ENCODE results near the gene TSEN2.

Gene TSEN2

DNA sequence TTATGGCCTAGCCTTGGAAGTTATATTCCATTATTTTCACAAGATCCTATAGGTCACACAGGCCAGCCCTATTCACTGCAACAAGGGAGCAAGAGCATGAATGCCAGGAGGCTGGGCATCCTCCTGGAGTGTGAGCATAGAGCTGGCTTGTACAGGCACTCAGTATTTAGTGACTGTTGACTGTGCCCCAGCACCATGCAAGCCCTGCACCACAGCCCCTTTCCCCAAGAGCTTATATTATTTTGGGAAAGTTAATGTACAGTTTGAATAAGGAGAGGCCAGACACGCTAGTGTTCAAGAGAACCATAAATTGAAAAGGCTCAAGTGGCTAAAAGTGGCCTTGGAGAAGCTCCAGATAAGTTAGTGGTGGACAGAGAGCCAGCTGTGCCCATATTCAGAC, 32.3 kb upstream of the TSEN2 start:
- TF ChIP-seq CEBPB (IDR thresholded peaks at IDR 0.05) (no peak), FOXM1 (IDR thresholded peaks at IDR 0.05; ENCODE audit: borderline replicate concordance, low read depth) (no peak), ZBTB7A (IDR thresholded peaks at IDR 0.05; ENCODE audit: low read depth) (no peak), NFIC (IDR thresholded peaks at IDR 0.05) (no peak), EP300 (IDR thresholded peaks at IDR 0.05; ENCODE audit: borderline replicate concordance) (no peak), RAD21 (IDR thresholded peaks at IDR 0.05; ENCODE audit: low read depth) (no peak), TAF1 (IDR thresholded peaks at IDR 0.05; ENCODE audit: low read depth) (no peak)

DNA sequence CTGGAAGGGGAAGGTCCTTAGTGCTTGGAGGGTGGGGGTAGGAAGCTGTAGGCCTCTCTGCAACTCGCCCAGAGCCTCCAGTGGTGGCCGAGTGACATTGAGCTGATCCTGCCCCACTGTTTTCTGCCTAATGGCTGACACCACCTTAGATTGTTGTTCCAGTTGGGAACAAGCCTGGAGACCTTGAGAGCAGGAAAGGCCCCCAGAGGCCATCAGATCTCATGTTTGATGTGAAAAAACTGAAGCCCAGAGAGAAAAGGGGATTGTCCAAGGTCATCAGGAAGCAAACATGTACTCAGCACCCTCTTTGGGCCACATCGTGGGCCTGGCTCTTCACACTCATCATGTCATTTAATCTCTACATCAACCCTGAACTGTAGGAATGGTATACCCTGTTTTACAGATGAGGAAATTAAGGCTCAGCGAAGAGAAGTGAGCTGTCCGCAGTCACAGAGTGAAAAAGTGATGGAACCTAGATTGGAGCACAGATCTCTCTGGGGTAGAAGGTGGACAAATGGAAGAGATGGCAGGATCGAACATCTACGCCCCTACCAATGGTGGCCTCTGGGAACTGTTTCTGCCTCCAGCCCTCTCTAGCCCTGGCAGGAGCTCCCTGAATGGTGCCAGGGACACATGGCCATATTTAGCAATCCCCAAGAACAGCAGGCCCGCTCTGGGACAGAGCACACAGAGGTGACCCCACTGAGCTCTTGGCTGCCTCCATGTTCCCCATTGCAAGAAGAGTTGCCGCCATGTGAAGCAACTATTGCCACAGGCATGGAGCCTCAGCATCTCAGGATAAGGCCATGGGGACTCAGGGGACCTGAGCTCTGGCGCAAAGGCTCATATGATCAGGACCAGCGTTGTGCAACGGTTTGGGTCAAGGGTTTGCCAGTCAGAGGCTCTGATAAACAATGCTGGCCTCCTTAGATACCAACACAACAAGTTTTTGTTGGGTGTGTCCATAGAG, 31.6 kb upstream of the TSEN2 start:
- no peak for TF ChIP-seq EP300 (IDR thresholded peaks at IDR 0.05; ENCODE audit: borderline replicate concordance)
- TF ChIP-seq TCF12 (IDR thresholded peaks at IDR 0.05; ENCODE audit: low read depth): no peak
- TF ChIP-seq NFIC (IDR thresholded peaks at IDR 0.05): no peak
- TF ChIP-seq EGR1 (IDR thresholded peaks at IDR 0.05): no peak
- TF ChIP-seq TAF1 (IDR thresholded peaks at IDR 0.05; ENCODE audit: low read depth): no peak
- no peak for TF ChIP-seq CREB1 (IDR thresholded peaks at IDR 0.05; ENCODE audit: low read depth)
- TF ChIP-seq YY1 (IDR thresholded peaks at IDR 0.05; ENCODE audit: low read depth): no peak
- TF ChIP-seq, protein P1, sequence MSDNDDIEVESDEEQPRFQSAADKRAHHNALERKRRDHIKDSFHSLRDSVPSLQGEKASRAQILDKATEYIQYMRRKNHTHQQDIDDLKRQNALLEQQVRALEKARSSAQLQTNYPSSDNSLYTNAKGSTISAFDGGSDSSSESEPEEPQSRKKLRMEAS (IDR thresholded peaks at IDR 0.05): no peak
- TF ChIP-seq, protein P2, sequence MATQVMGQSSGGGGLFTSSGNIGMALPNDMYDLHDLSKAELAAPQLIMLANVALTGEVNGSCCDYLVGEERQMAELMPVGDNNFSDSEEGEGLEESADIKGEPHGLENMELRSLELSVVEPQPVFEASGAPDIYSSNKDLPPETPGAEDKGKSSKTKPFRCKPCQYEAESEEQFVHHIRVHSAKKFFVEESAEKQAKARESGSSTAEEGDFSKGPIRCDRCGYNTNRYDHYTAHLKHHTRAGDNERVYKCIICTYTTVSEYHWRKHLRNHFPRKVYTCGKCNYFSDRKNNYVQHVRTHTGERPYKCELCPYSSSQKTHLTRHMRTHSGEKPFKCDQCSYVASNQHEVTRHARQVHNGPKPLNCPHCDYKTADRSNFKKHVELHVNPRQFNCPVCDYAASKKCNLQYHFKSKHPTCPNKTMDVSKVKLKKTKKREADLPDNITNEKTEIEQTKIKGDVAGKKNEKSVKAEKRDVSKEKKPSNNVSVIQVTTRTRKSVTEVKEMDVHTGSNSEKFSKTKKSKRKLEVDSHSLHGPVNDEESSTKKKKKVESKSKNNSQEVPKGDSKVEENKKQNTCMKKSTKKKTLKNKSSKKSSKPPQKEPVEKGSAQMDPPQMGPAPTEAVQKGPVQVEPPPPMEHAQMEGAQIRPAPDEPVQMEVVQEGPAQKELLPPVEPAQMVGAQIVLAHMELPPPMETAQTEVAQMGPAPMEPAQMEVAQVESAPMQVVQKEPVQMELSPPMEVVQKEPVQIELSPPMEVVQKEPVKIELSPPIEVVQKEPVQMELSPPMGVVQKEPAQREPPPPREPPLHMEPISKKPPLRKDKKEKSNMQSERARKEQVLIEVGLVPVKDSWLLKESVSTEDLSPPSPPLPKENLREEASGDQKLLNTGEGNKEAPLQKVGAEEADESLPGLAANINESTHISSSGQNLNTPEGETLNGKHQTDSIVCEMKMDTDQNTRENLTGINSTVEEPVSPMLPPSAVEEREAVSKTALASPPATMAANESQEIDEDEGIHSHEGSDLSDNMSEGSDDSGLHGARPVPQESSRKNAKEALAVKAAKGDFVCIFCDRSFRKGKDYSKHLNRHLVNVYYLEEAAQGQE (IDR thresholded peaks at IDR 0.05; ENCODE audit: low read depth): no peak
- TF ChIP-seq TEAD4 (IDR thresholded peaks at IDR 0.05): no peak

DNA sequence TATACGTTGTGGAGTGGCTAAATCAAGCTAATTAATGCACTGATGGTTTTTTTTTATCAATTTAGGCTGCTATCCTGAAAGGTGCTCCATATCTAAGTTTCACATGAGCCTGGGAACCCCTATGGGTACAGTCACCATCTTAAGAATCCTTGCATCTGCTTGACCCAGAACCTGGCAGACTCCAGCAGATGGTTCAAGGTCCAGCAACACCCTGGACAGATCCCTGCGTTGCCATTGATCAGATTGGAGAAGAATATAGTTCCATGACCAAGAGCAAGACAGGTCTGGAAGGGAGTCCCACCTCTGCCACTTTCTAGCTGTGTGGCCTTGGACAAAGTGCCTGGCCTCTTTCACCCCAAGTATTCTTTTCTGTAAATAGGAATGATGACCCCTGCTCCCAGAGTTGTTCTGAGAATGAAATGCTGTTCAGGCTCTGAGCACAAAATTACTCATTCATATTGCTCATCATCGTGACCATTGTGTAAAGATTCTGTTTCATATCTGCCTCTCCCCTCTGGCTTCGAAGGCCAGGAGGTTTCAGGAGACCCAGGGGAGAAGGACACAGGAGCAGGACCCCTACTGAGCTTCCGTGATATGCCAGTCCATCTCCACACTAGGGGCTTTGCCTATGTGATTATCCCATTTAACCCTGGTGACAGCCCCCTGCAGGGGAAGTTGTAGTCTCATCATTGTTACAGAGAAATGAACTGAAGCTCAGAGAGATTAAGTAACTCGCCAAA, 30.0 kb upstream of the TSEN2 start:
- TF ChIP-seq TCF12 (IDR thresholded peaks at IDR 0.05; ENCODE audit: low read depth): no peak
- TF ChIP-seq, protein P2 (IDR thresholded peaks at IDR 0.05; ENCODE audit: low read depth): peak; percentile 60
- TF ChIP-seq TAF1 (IDR thresholded peaks at IDR 0.05; ENCODE audit: low read depth): no peak

DNA sequence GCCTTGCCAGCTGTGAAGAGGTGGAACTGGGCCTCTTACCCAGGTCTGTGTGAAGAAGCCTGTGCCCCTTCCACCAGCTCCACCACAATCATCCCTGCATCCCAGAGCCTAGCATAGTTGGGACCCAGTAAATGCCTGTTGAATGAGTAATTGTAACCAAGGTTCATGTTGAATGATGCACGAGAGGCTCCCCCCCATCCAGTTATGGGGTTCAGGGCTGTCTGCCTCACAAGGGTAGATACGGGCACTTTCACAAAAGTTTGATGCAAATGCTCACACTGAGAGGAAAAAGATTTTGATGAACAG, 29.5 kb upstream of the TSEN2 start:
- no peak for TF ChIP-seq YY1 (IDR thresholded peaks at IDR 0.05; ENCODE audit: low read depth)
- TF ChIP-seq TCF12 (IDR thresholded peaks at IDR 0.05; ENCODE audit: low read depth): no peak
- no peak for TF ChIP-seq TEAD4 (IDR thresholded peaks at IDR 0.05)
- TF ChIP-seq, protein P1 (IDR thresholded peaks at IDR 0.05): no peak

DNA sequence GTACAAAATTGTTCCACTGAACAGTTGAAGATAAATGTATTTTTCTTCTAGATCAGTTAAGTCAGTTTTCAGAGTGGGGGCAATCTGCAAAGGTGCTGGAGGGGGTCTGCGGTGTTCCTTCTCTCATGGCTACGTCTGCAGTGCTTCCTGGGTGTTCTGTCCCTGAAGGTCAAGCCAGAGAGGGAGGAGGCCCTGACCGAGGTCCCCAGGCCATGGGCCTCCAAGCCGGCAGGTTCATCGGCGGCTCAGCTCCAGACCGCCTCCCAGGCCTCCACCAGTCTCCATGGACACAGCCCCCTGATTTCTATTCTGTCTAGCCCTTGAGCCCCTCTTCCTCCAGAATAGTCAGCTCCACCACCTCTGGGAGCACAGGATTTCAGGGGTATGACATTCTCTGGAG, 28.5 kb upstream of the TSEN2 start:
- TF ChIP-seq RAD21 (IDR thresholded peaks at IDR 0.05; ENCODE audit: low read depth) (no peak), YY1 (IDR thresholded peaks at IDR 0.05; ENCODE audit: low read depth) (no peak)

DNA sequence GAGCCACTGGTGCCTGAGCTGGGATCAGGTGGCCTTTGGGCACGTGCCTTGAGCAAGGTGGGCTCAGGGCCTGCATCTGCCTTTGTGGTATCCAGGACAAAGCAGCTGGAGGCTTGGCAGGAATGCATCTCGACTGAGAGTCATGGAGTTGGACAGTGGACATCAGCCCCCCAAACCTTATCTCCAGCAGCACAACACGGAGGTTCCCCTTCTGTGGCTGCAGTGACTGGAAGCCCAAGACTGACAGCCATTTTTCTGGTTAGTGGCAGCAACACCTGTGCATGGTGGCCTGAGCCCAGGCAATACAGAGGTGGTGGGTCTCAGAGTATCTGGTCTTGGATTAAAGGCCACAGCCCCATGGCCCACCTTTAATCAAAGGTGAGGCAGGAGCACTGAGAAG, 27.8 kb upstream of the TSEN2 start:
- no peak for TF ChIP-seq CEBPB (IDR thresholded peaks at IDR 0.05)
- TF ChIP-seq, protein P3, sequence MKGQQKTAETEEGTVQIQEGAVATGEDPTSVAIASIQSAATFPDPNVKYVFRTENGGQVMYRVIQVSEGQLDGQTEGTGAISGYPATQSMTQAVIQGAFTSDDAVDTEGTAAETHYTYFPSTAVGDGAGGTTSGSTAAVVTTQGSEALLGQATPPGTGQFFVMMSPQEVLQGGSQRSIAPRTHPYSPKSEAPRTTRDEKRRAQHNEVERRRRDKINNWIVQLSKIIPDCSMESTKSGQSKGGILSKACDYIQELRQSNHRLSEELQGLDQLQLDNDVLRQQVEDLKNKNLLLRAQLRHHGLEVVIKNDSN (IDR thresholded peaks at IDR 0.05): no peak
- TF ChIP-seq TCF12 (IDR thresholded peaks at IDR 0.05; ENCODE audit: low read depth): no peak
- TF ChIP-seq RAD21 (IDR thresholded peaks at IDR 0.05; ENCODE audit: low read depth): no peak
- TF ChIP-seq EP300 (IDR thresholded peaks at IDR 0.05; ENCODE audit: borderline replicate concordance): no peak

DNA sequence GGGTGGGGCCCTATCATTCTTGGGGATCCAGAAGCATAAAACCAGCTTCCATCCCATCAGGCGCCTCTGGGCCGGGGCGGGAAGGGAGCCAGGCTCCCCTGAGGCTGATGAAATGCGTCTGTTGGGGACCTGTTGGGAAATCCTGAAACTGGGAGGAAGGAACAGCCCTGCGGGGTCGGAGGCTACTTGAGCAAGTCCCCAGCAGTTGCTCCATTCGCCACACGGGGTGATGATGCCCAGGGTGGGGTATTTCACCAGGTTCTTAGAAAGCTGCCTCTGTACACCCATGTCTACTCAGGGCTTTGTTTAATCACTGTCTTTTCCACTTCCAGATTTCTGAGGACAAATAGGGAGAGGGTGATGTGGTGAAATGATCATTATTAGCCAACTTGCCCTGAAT, 25.4 kb upstream of the TSEN2 start:
- no peak for TF ChIP-seq CREB1 (IDR thresholded peaks at IDR 0.05; ENCODE audit: low read depth)
- no peak for TF ChIP-seq EP300 (IDR thresholded peaks at IDR 0.05; ENCODE audit: borderline replicate concordance)

Measured in Ishikawa (cell line).